AG04449 (cell line): ENCODE measurements around the gene IL1R2.

ENCODE experiments used
- CTCF ChIA-PET: fragments of 350-600 bp; formaldehyde crosslinking; extraction: SDS; loops from one replicate; lab custom pipeline; 2021; ENCODE audit warnings: antibody characterized with exemption; lab: Yijun Ruan, JAX
- POLR2A ChIA-PET: fragments of 400-600, 350-600 bp; formaldehyde crosslinking; extraction: SDS; loops from one replicate; lab custom pipeline; 2020; ENCODE audit warnings: antibody characterized with exemption, inconsistent platforms; lab: Yijun Ruan, JAX
- DNase-seq: peaks from one replicate; pipeline ENCODE4 v3.0.0-alpha.2; 2010; ENCODE audit warnings: low read depth, low spot score
- H3K4me3 ChIP-seq: 2 replicates; pipeline ENCODE4 v1.5.1; 2011; ENCODE audit warnings: low read depth, mild to moderate bottlenecking, control low read depth, low read length
- TF ChIP-seq, protein P1 (sequence below): IDR thresholded peaks from one replicate; pipeline ENCODE4 v1.5.1; 2011; ENCODE audit warnings: mild to moderate bottlenecking, moderate library complexity, low read length, control low read depth, inconsistent platforms; ENCODE audit not compliant: insufficient read depth; ENCODE audit errors: missing control alignments

The IL1R2 gene

DNA sequence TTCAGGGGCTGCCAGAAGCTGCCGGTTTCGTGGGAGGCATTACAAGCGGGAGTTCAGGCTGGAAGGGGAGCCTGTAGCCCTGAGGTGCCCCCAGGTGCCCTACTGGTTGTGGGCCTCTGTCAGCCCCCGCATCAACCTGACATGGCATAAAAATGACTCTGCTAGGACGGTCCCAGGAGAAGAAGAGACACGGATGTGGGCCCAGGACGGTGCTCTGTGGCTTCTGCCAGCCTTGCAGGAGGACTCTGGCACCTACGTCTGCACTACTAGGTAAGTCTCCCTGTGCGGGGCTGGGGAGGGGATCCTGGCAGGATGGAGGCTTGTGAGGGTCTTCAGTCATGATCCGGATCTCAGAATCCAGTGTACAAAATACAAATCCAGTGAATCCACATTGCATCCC lies 17.8 kb downstream of the IL1R2 start:
- ChIA-PET CTCF (interaction anchor here (1.1 to 6.0 kb wide), 5 partner anchors 6 to 157 kb away, joined by 4 to 70 read pairs (median 36); no protein-coding TSS in a partner anchor), POLR2A (no interaction called here)
- TF ChIP-seq, protein P1, sequence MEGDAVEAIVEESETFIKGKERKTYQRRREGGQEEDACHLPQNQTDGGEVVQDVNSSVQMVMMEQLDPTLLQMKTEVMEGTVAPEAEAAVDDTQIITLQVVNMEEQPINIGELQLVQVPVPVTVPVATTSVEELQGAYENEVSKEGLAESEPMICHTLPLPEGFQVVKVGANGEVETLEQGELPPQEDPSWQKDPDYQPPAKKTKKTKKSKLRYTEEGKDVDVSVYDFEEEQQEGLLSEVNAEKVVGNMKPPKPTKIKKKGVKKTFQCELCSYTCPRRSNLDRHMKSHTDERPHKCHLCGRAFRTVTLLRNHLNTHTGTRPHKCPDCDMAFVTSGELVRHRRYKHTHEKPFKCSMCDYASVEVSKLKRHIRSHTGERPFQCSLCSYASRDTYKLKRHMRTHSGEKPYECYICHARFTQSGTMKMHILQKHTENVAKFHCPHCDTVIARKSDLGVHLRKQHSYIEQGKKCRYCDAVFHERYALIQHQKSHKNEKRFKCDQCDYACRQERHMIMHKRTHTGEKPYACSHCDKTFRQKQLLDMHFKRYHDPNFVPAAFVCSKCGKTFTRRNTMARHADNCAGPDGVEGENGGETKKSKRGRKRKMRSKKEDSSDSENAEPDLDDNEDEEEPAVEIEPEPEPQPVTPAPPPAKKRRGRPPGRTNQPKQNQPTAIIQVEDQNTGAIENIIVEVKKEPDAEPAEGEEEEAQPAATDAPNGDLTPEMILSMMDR = no peak

DNA sequence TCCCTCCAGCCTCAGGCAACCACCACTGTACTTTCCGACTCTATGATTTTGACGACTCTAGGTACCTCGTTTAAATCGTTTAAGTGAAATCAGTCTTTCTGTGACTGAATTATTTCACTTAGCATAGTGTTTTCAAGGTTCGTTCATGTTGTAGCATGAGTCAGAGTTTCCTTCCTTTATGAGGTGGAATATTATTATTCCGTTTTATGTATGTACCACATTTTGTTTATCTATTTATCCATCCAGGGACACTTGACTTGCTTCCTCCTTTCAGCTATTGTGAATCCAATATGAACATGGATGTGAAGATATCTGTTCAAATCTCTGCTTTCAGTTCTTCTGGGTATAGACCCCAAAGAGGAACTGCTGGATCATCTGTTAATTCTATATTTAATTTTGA lies 19.1 kb downstream of the IL1R2 start:
- no peak for DNase-seq
- ChIA-PET POLR2A (no interaction called here), CTCF (interaction anchor here (2.6 to 2.9 kb wide), 2 partner anchors 10 to 230 kb away, joined by 16 to 19 read pairs; no protein-coding TSS in a partner anchor)
- TF ChIP-seq, protein P1 = no peak
- no peak overlapping the region for H3K4me3 ChIP-seq

More for the DNA sequence above, 17.8 kb downstream of the IL1R2 start:
- no peak for DNase-seq
- no peak overlapping the region for H3K4me3 ChIP-seq

DNA sequence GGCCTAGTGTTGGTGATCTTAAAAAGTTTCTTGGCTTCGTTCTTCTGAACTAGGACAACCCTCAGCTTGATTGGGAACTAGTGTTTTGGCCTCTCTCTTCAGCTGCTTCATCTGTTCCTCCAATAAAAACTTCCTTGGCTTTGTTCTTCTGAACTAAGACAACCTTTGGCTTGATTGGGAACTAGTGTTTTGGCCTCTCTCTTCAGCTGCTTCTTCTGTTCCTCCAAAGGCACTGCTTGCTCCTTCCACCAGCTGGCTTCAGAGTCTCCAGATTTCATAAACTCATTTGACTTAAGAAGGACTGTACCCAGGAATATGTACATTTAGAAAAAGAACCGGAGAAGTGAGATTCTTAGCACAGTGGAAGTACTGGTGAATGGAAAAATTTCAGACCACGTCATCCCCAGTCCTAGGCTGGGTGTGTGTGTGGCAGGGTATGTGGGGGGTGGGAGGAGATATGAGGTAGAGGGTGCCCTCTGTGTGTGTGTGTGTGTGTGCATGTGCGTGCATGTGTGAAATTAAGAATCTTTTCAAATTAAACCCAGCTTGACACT lies 20.4 kb downstream of the IL1R2 start:
- TF ChIP-seq, protein P1 = no peak
- DNase-seq = no peak
- CTCF ChIA-PET = interaction anchor here (1.1 to 4.9 kb wide), 7 partner anchors 8 to 670 kb away, joined by 3 to 39 read pairs (median 7); partner anchors contain the start of gene IL18R1
- POLR2A ChIA-PET = no interaction called here
- H3K4me3 ChIP-seq = no peak overlapping the region

DNA sequence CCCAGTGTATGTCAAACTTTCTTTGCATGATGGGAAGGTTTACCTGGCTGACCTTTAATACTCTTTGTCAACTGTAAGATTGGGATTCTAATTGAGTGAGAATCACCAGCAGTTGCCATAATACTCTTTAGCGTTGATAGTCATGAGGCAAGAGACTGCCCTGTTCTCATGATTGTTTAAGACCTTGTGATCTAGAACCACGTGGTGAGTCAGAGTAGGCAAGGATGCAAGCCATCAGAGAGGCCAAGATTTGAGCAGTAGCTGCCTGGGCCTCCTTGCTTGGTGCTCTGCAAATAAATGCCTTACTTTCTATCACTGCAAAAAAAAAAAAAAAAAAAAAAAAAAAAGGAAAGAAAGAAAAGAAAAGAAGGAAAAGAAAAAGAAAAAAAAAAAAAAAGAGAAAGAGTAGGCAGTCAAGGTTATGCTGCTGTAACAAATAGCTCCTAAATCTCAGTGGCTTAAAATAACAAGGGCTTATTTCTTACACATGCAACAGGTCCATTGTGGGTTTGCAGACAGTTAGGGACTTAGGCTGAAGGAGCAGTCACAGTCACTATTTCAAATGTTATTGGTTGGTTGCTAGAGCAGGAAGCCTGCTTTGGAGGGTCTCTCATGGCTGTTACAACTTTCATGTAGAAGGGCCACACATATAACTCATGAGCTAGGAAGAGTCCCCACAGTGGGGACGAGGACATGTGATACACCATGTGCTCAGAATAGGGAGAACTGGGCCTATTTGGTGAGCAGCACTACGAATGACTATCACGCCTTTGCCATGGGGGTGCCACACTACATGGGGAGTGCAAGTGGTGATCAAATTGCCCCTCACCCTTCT lies 21.7 kb downstream of the IL1R2 start:
- no peak for DNase-seq
- no peak overlapping the region for H3K4me3 ChIP-seq
- ChIA-PET POLR2A (no interaction called here), CTCF (interaction anchor here (1.6 to 4.9 kb wide), 4 partner anchors 130 to 237 kb away, joined by 3 to 41 read pairs (median 23); no protein-coding TSS in a partner anchor)
- TF ChIP-seq, protein P1 = no peak

DNA sequence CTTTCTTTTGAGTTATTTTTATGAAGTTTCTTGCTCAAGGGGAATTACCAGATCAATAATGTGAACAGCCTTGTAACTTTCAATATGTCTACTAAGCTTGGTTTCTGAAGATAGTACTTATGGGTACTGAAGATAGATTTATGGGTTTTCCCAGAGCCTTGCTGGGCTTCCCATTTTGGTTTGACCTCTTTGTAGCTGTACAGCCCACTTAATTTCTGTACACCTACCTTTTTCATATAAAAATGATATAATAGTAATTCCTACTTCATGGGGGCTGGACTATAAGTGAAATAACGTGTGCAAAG lies 22.2 kb downstream of the IL1R2 start:
- CTCF ChIA-PET = interaction anchor here (0.8 to 4.9 kb wide), 6 partner anchors 7 to 226 kb away, joined by 3 to 41 read pairs (median 22); no protein-coding TSS in a partner anchor

More for the DNA sequence above, 22.2 kb downstream of the IL1R2 start:
- TF ChIP-seq, protein P1 = no peak
- POLR2A ChIA-PET = no interaction called here
- no peak for DNase-seq
- no peak overlapping the region for H3K4me3 ChIP-seq
